H7 (cell line): ENCODE results near the gene GUCA2A. TPM values are rescaled to one million over a fixed set of nuclear protein-coding genes. Genes with fewer than 3 reads are reported as not detected.

Experiments
- DNase-seq: peaks from one replicate; pipeline ENCODE4 v3.0.0; 2012
- H3K27me3 ChIP-seq: 2 replicates; pipeline ENCODE4 v1.6.0; 2011; ENCODE audit warnings: mild to moderate bottlenecking, low read length; ENCODE audit not compliant: control insufficient read depth, insufficient read depth
- H3K36me3 ChIP-seq: replicated peaks from 2 replicates; pipeline ENCODE4 v1.5.1; 2011; ENCODE audit warnings: low read length; ENCODE audit not compliant: control insufficient read depth, insufficient read depth
- H3K4me3 ChIP-seq: 2 replicates; pipeline ENCODE4 v1.5.1; 2011; ENCODE audit warnings: low read depth, mild to moderate bottlenecking, control low read depth, low read length, moderate library complexity; ENCODE audit not compliant: insufficient read depth
- total RNA-seq: library from RNA; depleted of rRNA; stranded (reverse); fragments of >200 nt; shearing (Covaris generic); gene quantifications from 2 replicates; pipeline ENCODE4 v1.2.3, GENCODE V29; 2014

The GUCA2A gene
- total RNA-seq, 1 experiment from 2014 or later: not detected

- no peak overlapping the region for H3K4me3 ChIP-seq
- DNase-seq: no peak
- H3K27me3 ChIP-seq: no peaks in the 10 kb centered on the region
- no peaks in the 10 kb centered on the region for H3K36me3 ChIP-seq
These were observed 25.1 kb downstream of the GUCA2A start for GRCh38 chr1:42139444-42139843.

GRCh38 chr1:42138586-42138985 lies 26.0 kb downstream of the GUCA2A start:
- DNase-seq: no peak
- H3K36me3 ChIP-seq: no peaks in the 10 kb centered on the region
- no peak overlapping the region for H3K4me3 ChIP-seq
- H3K27me3 ChIP-seq: no peaks in the 10 kb centered on the region

- no peaks in the 10 kb centered on the region for H3K36me3 ChIP-seq
- no peaks in the 10 kb centered on the region for H3K27me3 ChIP-seq
- DNase-seq: no peak
- no peak overlapping the region for H3K4me3 ChIP-seq
These were observed 26.8 kb downstream of the GUCA2A start for GRCh38 chr1:42137766-42138165.

- Histone ChIP-seq H3K27me3 (no peaks in the 10 kb centered on the region), H3K36me3 (no peaks in the 10 kb centered on the region), H3K4me3 (no peak overlapping the region)
- no peak for DNase-seq
These were observed 28.1 kb downstream of the GUCA2A start for GRCh38 chr1:42136466-42136865.

- Histone ChIP-seq H3K4me3 (no peak overlapping the region), H3K27me3 (no peaks in the 10 kb centered on the region), H3K36me3 (no peaks in the 10 kb centered on the region)
- no peak for DNase-seq
These were observed 29.1 kb downstream of the GUCA2A start for GRCh38 chr1:42135426-42135825.

GRCh38 chr1:42133809-42134526 lies 30.6 kb downstream of the GUCA2A start:
- Histone ChIP-seq H3K27me3 (no peaks in the 10 kb centered on the region), H3K4me3 (no peak overlapping the region), H3K36me3 (no peaks in the 10 kb centered on the region)
- DNase-seq: no peak

GRCh38 chr1:42133390-42133789 lies 31.2 kb downstream of the GUCA2A start:
- H3K27me3 ChIP-seq: no peaks in the 10 kb centered on the region
- no peak overlapping the region for H3K4me3 ChIP-seq
- no peak for DNase-seq
- H3K36me3 ChIP-seq: no peaks in the 10 kb centered on the region

- no peak for DNase-seq
- H3K4me3 ChIP-seq: no peak overlapping the region
- no peaks in the 10 kb centered on the region for H3K36me3 ChIP-seq
- H3K27me3 ChIP-seq: no peaks in the 10 kb centered on the region
These were observed 34.4 kb downstream of the GUCA2A start for GRCh38 chr1:42130061-42130660.

GRCh38 chr1:42128964-42129363 lies 35.6 kb downstream of the GUCA2A start:
- no peak for DNase-seq
- Histone ChIP-seq H3K36me3 (no peaks in the 10 kb centered on the region), H3K4me3 (no peak overlapping the region)

GRCh38 chr1:42128499-42128898 lies 36.0 kb downstream of the GUCA2A start:
- H3K36me3 ChIP-seq: no peaks in the 10 kb centered on the region
- H3K4me3 ChIP-seq: no peak overlapping the region
- no peaks in the 10 kb centered on the region for H3K27me3 ChIP-seq
- DNase-seq: no peak

More at GRCh38 chr1:42128964-42129363, 35.6 kb downstream of the GUCA2A start:
- H3K27me3 ChIP-seq: no peaks in the 10 kb centered on the region

- Histone ChIP-seq H3K4me3 (no peak overlapping the region), H3K36me3 (no peaks in the 10 kb centered on the region), H3K27me3 (no peaks in the 10 kb centered on the region)
- no peak for DNase-seq
These were observed 36.8 kb downstream of the GUCA2A start for GRCh38 chr1:42127767-42128166.

- Histone ChIP-seq H3K36me3 (no peaks in the 10 kb centered on the region), H3K27me3 (no peaks in the 10 kb centered on the region), H3K4me3 (no peak overlapping the region)
- DNase-seq: no peak
These were observed 39.0 kb downstream of the GUCA2A start for GRCh38 chr1:42125552-42125951.

GRCh38 chr1:42122408-42122807 lies 42.1 kb downstream of the GUCA2A start:
- H3K4me3 ChIP-seq: no peak overlapping the region
- H3K27me3 ChIP-seq: no peaks in the 10 kb centered on the region
- no peak for DNase-seq
- no peaks in the 10 kb centered on the region for H3K36me3 ChIP-seq

GRCh38 chr1:42118125-42118524 lies 46.4 kb downstream of the GUCA2A start:
- no peak for DNase-seq
- Histone ChIP-seq H3K36me3 (no peaks in the 10 kb centered on the region), H3K4me3 (no peak overlapping the region), H3K27me3 (no peaks in the 10 kb centered on the region)

GRCh38 chr1:42117214-42117613 lies 47.3 kb downstream of the GUCA2A start:
- no peak for DNase-seq
- H3K27me3 ChIP-seq: no peaks in the 10 kb centered on the region
- no peaks in the 10 kb centered on the region for H3K36me3 ChIP-seq
- H3K4me3 ChIP-seq: no peak overlapping the region
